IPS-15b (cell line): Measurements from ENCODE around the gene AGBL4.
"Not testable (repeated sequence)": the region's sequence is repeated elsewhere in the genome, so short reads cannot be mapped to it uniquely, and the experiment has no call there.

ENCODE experiments used
- H3K27me3 ChIP-seq: one replicate; pipeline ENCODE4 v1.6.1; 2013; ENCODE audit warnings: low read length; ENCODE audit not compliant: control insufficient read depth, insufficient read depth
- H3K36me3 ChIP-seq: one replicate; pipeline ENCODE4 v1.6.1; 2013; ENCODE audit warnings: low read length; ENCODE audit not compliant: control insufficient read depth, insufficient read depth
- H3K4me1 ChIP-seq: one replicate; pipeline ENCODE4 v1.6.1; 2013; ENCODE audit warnings: mild to moderate bottlenecking, low read length; ENCODE audit not compliant: control insufficient read depth, insufficient read depth
- H3K4me3 ChIP-seq: one replicate; pipeline ENCODE4 v1.5.1; 2013; ENCODE audit warnings: low read depth, low read length
- H3K9ac ChIP-seq: one replicate; pipeline ENCODE4 v1.6.1; 2013; ENCODE audit warnings: low read depth, mild to moderate bottlenecking, low read length
- H3K9me3 ChIP-seq: one replicate; pipeline ENCODE4 v1.6.1; 2013; ENCODE audit warnings: mild to moderate bottlenecking, low read length; ENCODE audit not compliant: control insufficient read depth, insufficient read depth

AGBL4 gene

GRCh38 chr1:49339043-49339442 lies 684.7 kb downstream of the AGBL4 start:
- no peaks in the 10 kb centered on the region for H3K27me3 ChIP-seq
- no peaks in the 10 kb centered on the region for H3K36me3 ChIP-seq
- H3K9me3 ChIP-seq, result no peaks in the 10 kb centered on the region
- no peaks in the 10 kb centered on the region for H3K4me1 ChIP-seq
- H3K9ac ChIP-seq, result no peak overlapping the region
- no peak overlapping the region for H3K4me3 ChIP-seq

- no peaks in the 10 kb centered on the region for H3K4me1 ChIP-seq
- no peak overlapping the region for H3K9ac ChIP-seq
- H3K9me3 ChIP-seq, result no peaks in the 10 kb centered on the region
- no peak overlapping the region for H3K4me3 ChIP-seq
- H3K27me3 ChIP-seq, result no peaks in the 10 kb centered on the region
- H3K36me3 ChIP-seq, result no peaks in the 10 kb centered on the region
These were observed 686.5 kb downstream of the AGBL4 start for GRCh38 chr1:49337251-49337650.

- no peaks in the 10 kb centered on the region for H3K27me3 ChIP-seq
- H3K4me1 ChIP-seq, result no peaks in the 10 kb centered on the region
- no peaks in the 10 kb centered on the region for H3K9me3 ChIP-seq
- no peak overlapping the region for H3K9ac ChIP-seq
- no peaks in the 10 kb centered on the region for H3K36me3 ChIP-seq
- no peak overlapping the region for H3K4me3 ChIP-seq
These were observed 689.8 kb downstream of the AGBL4 start for GRCh38 chr1:49333906-49334305.

- Histone ChIP-seq H3K9me3 (no peaks in the 10 kb centered on the region), H3K27me3 (no peaks in the 10 kb centered on the region), H3K4me1 (no peaks in the 10 kb centered on the region), H3K4me3 (no peak overlapping the region), H3K9ac (no peak overlapping the region), H3K36me3 (no peaks in the 10 kb centered on the region)
These were observed 692.5 kb downstream of the AGBL4 start for GRCh38 chr1:49331066-49331852.

- H3K9me3 ChIP-seq, result no peaks in the 10 kb centered on the region
- no peak overlapping the region for H3K9ac ChIP-seq
- H3K27me3 ChIP-seq, result no peaks in the 10 kb centered on the region
- no peaks in the 10 kb centered on the region for H3K4me1 ChIP-seq
- H3K36me3 ChIP-seq, result no peaks in the 10 kb centered on the region
- no peak overlapping the region for H3K4me3 ChIP-seq
These were observed 699.7 kb downstream of the AGBL4 start for GRCh38 chr1:49323925-49324540.

- not testable (repeated sequence) for H3K9me3 ChIP-seq, H3K4me3 ChIP-seq, H3K27me3 ChIP-seq, H3K9ac ChIP-seq, H3K36me3 ChIP-seq, H3K4me1 ChIP-seq
These were observed 703.3 kb downstream of the AGBL4 start for GRCh38 chr1:49320493-49320892.

- no peaks in the 10 kb centered on the region for H3K9me3 ChIP-seq
- H3K9ac ChIP-seq, result no peak overlapping the region
- no peaks in the 10 kb centered on the region for H3K36me3 ChIP-seq
- H3K4me3 ChIP-seq, result no peak overlapping the region
- no peaks in the 10 kb centered on the region for H3K4me1 ChIP-seq
- H3K27me3 ChIP-seq, result no peaks in the 10 kb centered on the region
These were observed 704.3 kb downstream of the AGBL4 start for GRCh38 chr1:49319426-49319963.

- Histone ChIP-seq H3K4me1 (no peaks in the 10 kb centered on the region), H3K9ac (no peak overlapping the region), H3K9me3 (no peaks in the 10 kb centered on the region), H3K4me3 (no peak overlapping the region), H3K27me3 (no peaks in the 10 kb centered on the region), H3K36me3 (no peaks in the 10 kb centered on the region)
These were observed 705.5 kb downstream of the AGBL4 start for GRCh38 chr1:49318218-49318617.

- Histone ChIP-seq H3K36me3 (no peaks in the 10 kb centered on the region), H3K9me3 (no peaks in the 10 kb centered on the region), H3K27me3 (no peaks in the 10 kb centered on the region), H3K4me3 (no peak overlapping the region), H3K9ac (no peak overlapping the region), H3K4me1 (peaks cover 3% of the 10 kb centered on the region)
These were observed 716.3 kb downstream of the AGBL4 start for GRCh38 chr1:49307457-49307856.

GRCh38 chr1:49306507-49307070 lies 717.2 kb downstream of the AGBL4 start:
- no peaks in the 10 kb centered on the region for H3K27me3 ChIP-seq
- no peaks in the 10 kb centered on the region for H3K9me3 ChIP-seq
- no peak overlapping the region for H3K9ac ChIP-seq
- peaks cover 3% of the 10 kb centered on the region for H3K4me1 ChIP-seq
- no peaks in the 10 kb centered on the region for H3K36me3 ChIP-seq
- no peak overlapping the region for H3K4me3 ChIP-seq

- not testable (repeated sequence) for H3K9ac ChIP-seq, H3K9me3 ChIP-seq, H3K36me3 ChIP-seq, H3K4me1 ChIP-seq, H3K4me3 ChIP-seq, H3K27me3 ChIP-seq
These were observed 721.4 kb downstream of the AGBL4 start for GRCh38 chr1:49302400-49302799.

GRCh38 chr1:49298304-49298703 lies 725.5 kb downstream of the AGBL4 start:
- H3K4me1 ChIP-seq, result peaks cover 3% of the 10 kb centered on the region
- no peaks in the 10 kb centered on the region for H3K9me3 ChIP-seq
- no peaks in the 10 kb centered on the region for H3K27me3 ChIP-seq
- H3K4me3 ChIP-seq, result no peak overlapping the region
- no peak overlapping the region for H3K9ac ChIP-seq
- H3K36me3 ChIP-seq, result no peaks in the 10 kb centered on the region
